PC-3 (cell line): ENCODE measurements around the gene KCTD16.

Experiments used
- CTCF ChIP-seq: fragments of 300-600 bp; sonication (generic); conservative IDR thresholded peaks from 2 replicates; pipeline ENCODE4 v1.5.1; 2017; ENCODE audit warnings: antibody characterized with exemption, low read depth, mild to moderate bottlenecking, low read length
- EZH2 ChIP-seq: fragments of 300-600 bp; sonication (generic); IDR thresholded peaks from one replicate; pipeline ENCODE4 v1.6.1; 2017; ENCODE audit warnings: antibody characterized with exemption, mild to moderate bottlenecking, low read length; ENCODE audit not compliant: unreplicated experiment
- EZH2phosphoT487 ChIP-seq: fragments of 300-600 bp; sonication (generic); IDR thresholded peaks from 2 replicates; pipeline ENCODE4 v1.6.1; 2018; ENCODE audit warnings: mild to moderate bottlenecking, antibody characterized with exemption, low read length, borderline replicate concordance

- TF ChIP-seq CTCF (no peak), EZH2 (no peak), EZH2phosphoT487 (no peak)
Measured at GRCh38 chr5:144179226-144179625, 8.6 kb downstream of the KCTD16 start.
